Activated CD4-positive, alpha-beta T cell treated with anti-CD3 and anti-CD28 coated beads, Interleukin-2, amount 50 U/mL, for 24 hours (primary cell): ENCODE results near the gene PTAR1.
A peak's percentile ranks its signal among the peaks of the same experiment; 100 is the strongest.
"Not testable (repeated sequence)": the region's sequence is repeated elsewhere in the genome, so short reads cannot be mapped to it uniquely, and the experiment has no call there.

Experiments
- DNase-seq, 2 donors: peaks; one replicate each; pipeline ENCODE4 v3.0.0-alpha.2; 2020; ENCODE audit warnings: low read depth in 1 of 2, low spot score in 1 of 2

The PTAR1 gene

DNA sequence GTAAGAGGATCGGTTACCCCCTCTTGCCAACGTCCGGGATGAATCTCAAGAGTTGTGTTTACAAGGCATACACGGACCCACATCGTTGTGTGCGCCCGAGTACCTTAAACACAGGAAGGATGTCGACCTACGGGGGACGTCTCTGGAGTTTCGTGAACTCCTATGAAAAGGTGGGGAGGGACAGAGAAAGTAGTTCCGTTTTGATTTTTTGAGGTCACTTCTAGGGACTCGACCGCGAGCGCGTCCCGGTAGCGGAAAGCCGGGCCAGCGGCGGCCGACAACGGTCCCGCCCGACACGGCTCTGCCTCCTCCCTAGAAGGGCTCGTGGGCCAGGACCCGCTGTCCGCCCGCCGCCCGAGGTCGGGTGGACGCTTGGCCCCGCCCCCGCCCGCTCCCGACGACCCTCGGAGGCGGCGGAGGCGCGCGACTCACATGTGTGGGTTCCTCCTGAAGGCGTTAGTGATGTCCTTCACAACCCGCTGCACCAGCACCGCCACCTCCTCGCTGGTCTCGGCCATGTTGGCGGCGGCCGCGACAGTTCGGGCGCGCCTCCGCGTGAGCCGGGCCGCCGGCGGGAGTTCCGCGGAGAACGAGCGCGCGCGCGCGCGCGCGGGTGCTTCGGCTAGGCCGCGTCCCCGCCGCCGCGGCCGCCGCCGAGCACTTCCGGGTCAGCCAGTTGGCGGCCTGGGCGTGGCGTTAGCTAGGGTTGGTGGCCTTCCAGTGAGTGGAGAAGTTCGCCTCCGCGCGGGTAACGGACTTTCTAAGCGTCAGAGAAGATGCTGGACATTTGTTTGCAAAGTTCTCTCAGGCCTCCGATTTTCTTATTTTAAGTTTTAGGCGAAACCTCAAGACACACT lies at the start of gene PTAR1:
Gene PTAR1 (minus strand): TSS at position 591 of the 857 bp plus-strand sequence. CDS start 73 bp downstream, at position 518.
- peak; percentile 79 to 80 for DNase-seq

- no peak for DNase-seq
Measured at GRCh38 chr9:69809304-69809863, 49.6 kb upstream of the PTAR1 start.

- no peak for DNase-seq
Measured at GRCh38 chr9:69806627-69807026, 46.8 kb upstream of the PTAR1 start.

GRCh38 chr9:69805962-69806515 lies 46.2 kb upstream of the PTAR1 start:
- no peak for DNase-seq

DNA sequence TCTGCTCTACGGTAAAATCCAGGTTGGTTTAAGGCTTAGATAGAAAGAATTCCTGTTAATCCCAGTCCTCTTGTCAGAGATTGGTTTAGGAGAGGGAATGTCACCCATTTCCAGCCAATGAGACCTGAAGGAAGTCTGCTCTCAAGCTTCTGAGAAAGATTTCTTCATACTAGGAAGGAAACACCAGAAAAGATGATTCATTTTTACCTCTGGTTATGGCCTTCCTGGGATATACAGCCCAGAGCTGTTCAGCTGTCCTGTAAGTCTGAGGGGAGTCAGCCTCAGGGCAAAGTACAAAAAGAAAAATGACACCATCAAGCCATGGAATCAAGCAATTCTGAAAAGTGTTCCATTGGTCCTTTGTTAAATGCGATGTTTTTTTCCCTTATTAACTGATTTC lies 42.2 kb upstream of the PTAR1 start:
- no peak for DNase-seq

- DNase-seq: not testable (repeated sequence)
Measured at GRCh38 chr9:69800027-69800426, 40.2 kb upstream of the PTAR1 start.

DNA sequence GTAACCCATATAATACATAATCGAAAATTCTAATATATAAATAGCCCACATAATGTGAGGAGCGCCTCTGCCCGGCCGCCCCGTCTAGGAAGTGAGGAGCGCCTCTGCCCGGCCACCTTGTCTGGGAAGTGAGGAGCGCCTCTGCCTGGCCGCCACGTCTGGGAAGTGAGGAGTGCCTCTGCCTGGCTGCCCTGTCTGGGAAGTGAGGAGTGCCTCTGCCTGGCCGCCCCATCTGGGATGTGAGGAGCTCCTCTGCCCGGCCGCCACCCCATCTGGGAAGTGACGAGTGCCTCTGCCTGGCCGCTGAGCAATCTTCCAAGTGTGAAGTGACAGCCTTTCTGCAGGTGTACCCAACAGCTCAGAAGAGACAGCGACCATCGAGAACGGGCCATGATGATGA lies 39.7 kb upstream of the PTAR1 start:
- DNase-seq: not testable (repeated sequence)

DNA sequence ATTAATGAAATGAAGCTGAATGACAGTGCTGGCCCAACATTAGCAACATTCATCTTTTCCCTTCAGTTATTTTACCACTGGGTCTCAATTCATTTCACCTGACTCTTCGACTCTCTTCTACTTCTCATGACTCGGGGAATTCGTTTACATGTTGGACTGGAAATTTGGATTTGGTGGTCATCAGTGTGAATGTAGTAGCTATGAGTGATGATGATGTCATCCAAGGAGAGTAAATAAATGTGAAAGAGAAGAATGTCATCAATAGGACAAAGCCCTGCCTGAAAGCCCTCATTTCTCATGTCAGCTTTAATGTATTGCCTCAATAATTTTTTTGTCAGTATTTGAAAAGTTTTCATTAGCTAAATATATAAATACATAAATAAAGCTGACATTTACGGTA lies 38.9 kb upstream of the PTAR1 start:
- no peak for DNase-seq

DNA sequence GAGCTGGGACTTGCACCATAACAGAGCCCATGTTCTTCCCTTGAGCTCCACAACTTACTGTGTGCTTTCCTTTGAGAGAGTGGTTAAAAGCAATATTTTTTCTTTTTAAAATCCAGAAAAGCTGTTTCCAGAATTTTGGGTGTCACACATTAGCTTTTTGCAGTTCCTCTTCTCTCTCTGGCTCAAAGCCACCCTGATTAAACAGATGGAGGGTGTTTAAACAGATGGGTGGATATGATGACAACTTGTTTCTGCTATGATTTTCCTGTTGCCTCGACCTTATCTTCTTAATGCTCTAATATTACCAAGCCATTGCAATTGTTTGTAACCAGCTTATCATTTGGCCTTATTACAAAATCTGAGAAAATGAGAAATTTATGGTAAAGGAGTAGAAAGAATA lies 37.9 kb upstream of the PTAR1 start:
- DNase-seq: no peak

DNA sequence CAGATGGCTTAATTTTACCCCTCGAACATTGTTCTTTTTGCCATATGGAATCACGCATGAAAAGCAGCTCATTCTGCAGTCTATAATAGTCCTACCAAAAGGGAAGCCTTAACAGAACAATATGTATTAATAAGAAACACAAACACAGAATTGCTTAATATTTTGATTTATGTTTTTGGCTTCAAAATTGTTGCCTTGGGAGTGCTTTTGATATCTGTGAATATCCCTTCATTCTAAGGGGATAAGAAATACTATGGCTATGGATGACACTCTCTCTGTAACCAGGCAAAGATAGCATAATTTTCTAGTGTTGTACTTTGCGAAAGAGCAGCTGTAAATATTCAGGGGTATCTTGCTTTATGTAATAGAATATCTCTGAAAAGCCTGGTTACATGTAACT lies 34.5 kb upstream of the PTAR1 start:
- no peak for DNase-seq

DNA sequence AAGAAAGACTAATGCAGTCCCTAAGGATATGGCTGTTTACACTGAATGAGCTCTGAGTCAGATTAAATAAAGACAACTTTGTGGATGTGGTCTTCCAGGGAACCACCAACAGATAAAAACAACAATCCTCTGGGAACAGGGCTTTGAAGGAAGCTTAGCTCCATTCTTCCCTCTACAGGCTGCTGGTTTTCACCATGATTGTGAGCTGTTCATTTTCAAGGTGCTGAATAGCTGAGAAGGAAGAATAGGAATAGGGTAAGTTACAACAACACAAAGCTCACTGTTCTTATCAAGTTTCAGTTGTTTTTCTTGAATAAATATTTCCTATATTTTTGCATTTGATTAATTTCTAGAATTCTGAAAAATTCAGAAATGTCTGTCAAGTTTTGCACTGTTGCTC lies 25.9 kb upstream of the PTAR1 start:
- no peak for DNase-seq

DNA sequence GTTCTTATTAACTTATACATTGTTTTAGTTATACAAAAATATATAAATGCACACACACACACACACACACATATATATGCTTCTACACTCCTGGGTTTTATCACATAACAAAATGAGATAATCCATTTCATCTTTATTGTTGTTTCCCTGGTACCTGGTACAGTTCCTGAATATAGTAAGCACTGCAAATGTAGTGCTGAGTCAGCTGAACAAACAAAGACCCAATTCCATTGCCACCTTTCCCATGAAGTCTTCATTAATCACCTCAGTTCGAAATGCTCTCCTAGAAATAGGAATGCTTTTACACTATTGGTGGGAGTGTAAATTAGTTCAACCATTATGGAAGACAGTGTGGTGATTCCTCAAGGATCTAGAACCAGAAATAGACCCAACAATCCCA lies 13.4 kb upstream of the PTAR1 start:
- DNase-seq: no peak

DNA sequence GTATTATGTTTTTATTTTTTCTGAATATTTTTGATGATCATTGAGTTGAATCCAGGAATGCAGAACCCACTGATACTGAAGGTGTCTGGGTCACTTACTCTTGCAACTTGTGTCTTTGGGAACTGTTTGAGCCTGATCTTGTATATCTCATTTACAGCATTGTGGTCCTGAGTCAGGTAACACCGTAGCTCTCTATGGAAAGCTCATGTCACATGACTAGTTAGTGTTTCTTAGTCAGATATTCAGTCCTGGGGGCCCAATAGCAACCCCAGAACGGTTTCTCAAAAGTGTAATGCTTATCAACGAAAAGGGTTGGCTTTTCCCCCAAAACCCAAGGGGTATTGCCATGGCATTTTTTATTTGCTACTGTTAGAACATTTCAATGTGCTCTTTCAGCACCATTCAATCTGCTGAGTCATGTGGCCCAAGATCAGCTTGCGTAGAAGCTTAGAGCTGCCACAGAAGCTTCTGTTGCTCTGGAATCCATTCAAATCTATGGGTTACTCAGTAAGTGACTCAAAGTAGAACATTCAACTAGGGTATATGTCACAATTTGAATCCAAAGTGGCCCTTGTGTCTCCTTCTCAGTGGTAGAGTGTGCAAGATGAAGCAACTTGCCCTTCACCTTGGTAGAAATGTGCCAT lies 12.1 kb upstream of the PTAR1 start:
- DNase-seq: no peak

DNA sequence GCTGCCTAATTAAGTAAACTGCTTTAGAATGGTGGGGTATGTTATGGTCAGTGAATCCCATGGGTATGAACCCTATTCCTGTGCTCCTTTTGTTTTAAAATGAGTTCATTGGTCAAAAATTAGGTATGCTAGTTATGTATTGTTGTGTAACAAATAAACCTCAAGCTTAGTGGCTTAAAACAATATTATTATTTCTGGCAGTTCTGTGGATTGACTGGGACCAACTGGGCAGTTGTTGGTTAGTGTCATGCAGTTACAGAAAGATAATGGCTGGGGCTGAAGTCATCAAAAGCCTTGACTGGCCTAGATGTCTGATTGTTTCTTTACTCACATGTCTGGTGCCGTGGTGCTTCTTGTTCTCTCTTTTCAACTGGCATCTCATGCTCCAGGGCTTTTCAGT lies 8.9 kb upstream of the PTAR1 start:
- DNase-seq: no peak

- no peak for DNase-seq
Measured at GRCh38 chr9:69768101-69768500, 8.3 kb upstream of the PTAR1 start.

DNA sequence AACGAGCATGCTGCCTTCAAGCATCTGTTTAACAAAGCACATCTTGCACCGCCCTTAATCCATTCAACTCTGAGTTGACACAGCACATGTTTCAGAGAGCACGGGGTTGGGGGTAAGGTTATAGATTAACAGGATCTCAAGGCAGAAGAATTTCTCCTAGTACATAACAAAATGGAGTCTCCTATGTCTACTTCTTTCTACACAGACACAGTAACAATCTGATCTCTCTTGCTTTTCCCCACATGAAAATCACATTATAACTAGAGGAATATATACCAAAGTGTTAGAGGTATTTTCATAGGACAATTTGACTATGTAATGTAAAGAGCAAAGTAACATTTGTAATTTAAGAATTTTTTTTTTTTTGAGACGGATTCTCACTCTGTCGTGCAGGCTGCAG lies 4.1 kb upstream of the PTAR1 start:
- not testable (repeated sequence) for DNase-seq

DNA sequence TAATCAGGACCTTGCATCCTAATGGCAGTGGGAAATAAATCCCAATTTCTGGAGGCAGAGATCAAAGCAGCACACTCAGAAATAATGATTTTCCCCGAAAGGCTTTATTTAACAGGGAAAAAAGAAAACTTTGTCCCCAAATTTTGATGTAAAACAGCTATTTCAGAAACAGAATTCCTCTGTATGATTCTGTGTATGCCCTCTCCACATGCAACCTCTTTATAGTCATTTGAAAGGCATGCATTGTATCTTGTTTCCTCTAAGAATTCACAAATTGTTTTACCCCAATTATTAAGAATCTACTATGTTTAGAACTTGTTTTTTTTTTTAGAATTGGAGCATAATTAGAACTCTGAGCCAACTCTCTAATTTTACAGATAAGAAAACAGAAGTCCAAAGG lies 2.7 kb upstream of the PTAR1 start:
- no peak for DNase-seq

DNA sequence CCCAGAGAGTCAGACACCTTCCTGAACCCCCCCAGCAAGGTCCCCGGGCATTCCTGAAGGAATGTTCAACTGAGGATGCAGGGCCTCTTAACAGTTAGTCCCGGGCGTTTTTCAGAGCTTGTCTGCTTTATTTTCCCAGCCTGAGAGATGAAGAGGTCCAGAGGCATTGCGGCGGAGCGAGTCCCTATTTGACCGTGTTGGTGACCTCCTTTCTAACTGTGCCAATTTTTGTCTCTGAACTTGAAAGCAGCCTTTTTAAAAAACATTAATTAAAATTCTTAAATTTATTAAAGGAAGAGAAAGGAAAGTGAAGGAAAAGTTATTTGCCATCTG lies 433 bp upstream of the PTAR1 start:
- DNase-seq: no peak

DNA sequence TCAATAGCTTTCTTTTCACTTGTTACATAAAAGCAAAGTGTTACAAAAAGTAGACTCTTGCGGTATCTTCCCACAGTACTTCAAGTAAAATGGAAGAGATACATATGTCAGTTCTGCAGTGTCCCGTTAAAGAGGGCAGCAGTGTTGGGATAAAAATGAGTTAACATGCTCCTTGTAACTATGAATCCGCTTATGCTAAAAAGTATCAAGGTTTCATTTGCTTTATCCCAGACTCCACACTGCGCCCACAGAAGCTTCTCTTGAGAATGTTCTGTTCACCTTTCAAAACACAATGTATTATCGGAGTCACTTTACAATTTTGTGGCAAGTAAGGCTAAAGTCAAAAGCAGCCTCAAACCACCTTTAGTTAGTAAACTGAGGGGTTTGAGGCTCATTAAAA lies 790 bp downstream of the PTAR1 start:
- DNase-seq: no peak

DNA sequence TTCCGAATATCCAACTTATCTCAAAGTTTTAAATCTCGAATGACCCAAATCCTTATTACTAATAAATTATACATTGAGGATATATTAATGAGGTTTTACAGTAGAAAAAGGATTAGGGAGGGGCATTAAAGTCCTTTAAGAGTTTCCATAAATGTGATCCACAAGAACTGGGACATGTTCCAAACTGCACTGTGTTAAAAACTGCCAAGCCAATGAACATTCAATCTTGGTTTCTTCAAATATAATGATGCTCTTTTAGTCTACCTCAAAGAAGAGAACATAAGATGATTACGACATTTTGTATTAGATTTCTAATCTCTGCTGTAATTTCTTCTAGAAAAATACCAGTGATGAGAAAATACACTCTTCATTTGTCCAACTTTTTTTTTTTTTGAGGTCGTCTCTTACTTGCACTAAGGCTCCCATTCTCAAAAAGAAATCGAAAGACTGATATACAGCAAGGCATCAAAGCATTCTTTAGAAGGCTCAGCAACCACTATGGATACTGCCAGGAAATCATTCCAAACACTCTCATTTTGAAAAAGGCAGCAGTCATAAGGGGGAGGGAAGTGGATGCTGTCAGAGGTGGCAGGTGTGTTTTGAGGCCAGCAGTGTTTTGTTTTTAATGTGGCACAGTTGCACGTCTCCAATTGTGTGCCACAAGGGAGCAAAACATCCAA lies 1.7 kb downstream of the PTAR1 start:
- DNase-seq: no peak

GRCh38 chr9:69755205-69755604 lies 4.6 kb downstream of the PTAR1 start:
- DNase-seq: no peak

DNA sequence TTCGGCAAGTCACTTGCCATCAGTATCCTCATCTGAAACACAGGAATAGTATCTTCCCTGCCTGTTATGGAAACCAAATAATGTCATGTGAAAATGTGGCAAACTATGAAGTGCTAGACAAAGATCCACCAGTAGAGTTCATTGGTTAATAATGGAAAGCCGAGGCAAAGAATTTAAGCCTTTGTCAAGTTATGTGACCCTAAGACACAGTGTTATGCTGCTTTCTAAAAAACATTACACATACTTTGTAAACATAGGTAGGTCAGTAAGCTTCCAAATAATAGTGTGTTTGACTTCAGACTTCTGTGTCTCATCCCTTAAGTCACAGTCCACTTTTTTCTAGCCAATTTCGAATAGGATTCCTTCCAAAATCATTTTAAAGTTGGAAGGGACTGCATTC lies 6.0 kb downstream of the PTAR1 start:
- no peak for DNase-seq
